ENCODE results near the gene SLC1A4.

DNA sequence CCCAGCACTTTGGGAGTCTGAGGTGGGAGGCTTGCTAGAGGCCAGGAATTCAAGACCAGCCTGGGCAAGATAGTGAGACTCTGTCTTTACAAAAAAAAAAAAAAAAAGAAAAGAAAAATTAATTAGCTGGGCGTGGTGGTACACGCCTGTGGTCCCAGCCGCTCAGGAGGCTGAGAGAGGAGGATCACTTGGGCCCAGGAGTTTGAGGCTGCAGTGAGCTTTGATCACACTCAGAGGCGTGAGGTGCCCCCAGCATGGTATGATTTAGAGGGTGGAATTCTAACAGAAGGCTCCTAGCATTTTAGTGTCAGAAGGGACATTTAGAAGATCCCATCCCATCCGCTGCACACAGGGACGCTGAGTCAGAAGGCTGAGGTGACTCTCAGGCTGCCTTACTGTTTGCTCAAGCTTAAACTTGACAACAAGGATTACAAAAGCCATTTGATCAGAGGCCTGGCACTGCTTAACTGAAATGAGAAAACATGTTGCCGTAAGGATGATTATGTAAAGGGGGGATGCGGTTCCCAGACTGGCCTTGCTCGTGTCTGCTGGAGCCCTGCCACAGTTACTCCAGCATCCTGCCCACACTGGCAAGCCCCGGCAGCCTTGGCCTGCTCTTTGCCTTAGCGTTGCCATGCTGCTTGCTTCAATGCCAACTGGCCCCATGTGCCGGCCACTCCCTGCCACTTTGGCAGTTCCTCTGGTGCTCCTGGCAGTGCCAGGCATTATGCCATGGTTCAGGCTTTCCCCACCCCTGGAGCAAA lies 45.6 kb upstream of the SLC1A4 start:
- TF ChIP-seq EZH2 (IDR thresholded peaks at IDR 0.05; ENCODE audit: insufficient read depth, low read length), result no peak
- TF ChIP-seq, protein P1, sequence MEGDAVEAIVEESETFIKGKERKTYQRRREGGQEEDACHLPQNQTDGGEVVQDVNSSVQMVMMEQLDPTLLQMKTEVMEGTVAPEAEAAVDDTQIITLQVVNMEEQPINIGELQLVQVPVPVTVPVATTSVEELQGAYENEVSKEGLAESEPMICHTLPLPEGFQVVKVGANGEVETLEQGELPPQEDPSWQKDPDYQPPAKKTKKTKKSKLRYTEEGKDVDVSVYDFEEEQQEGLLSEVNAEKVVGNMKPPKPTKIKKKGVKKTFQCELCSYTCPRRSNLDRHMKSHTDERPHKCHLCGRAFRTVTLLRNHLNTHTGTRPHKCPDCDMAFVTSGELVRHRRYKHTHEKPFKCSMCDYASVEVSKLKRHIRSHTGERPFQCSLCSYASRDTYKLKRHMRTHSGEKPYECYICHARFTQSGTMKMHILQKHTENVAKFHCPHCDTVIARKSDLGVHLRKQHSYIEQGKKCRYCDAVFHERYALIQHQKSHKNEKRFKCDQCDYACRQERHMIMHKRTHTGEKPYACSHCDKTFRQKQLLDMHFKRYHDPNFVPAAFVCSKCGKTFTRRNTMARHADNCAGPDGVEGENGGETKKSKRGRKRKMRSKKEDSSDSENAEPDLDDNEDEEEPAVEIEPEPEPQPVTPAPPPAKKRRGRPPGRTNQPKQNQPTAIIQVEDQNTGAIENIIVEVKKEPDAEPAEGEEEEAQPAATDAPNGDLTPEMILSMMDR (IDR thresholded peaks at IDR 0.05; ENCODE audit: insufficient read depth, low read depth, low read length), result no peak
